A673 (cell line): Measurements from ENCODE around the gene WDR54.

Experiments used
- EZH2 ChIP-seq: fragments of 200-600 bp; sonication (generic); IDR thresholded peaks from 2 replicates; pipeline ENCODE4 v1.6.1; 2017; ENCODE audit warnings: borderline replicate concordance, low read depth, mild to moderate bottlenecking, mixed read lengths, antibody characterized with exemption, low read length; ENCODE audit not compliant: poor library complexity, severe bottlenecking
- TF ChIP-seq, protein P1 (sequence below): fragments of 300-800, 200-600 bp; sonication (generic); conservative IDR thresholded peaks from 2 replicates; pipeline ENCODE4 v1.5.1; 2017; ENCODE audit warnings: low read depth, mild to moderate bottlenecking, antibody characterized with exemption, low read length, moderate library complexity, mixed read lengths

DNA sequence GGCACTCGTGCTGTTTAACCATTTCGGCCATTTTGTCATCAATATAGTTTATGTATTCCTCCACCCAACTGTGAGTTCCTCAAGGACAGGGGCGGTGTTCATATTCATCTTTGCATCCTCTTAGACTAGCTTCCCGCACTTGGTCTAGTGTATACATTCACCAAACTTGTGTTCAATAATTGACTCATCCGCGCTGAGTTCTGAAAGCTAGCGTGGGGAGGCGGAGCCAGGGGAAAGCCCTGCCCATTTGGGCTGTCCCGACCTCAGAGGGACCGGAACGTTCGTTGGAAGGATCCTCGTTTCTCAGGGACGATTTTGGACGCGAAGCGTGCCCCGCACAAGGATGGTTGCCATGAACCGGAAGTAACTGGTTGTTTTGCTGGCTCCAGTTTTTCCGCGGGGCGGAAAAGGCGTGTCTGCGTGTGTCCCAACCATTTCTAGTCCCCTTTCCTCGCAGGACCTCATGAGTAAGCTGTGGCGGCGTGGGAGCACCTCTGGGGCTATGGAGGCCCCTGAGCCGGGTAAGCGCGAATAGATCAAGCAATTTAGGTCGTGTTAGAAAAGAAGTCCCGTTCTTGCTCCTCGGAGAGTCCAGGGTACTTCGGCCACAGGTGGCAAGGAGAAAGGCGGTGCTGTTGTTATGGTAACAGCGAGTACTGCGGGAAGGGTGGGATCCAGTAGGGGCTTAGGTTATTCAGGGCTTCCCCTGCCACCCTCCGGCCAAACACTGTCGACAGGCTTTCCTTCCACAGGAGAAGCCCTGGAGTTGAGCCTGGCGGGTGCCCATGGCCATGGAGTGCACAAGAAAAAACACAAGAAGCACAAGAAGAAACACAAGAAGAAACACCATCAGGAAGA lies 33.4 kb downstream of the WDR54 start, which contains the start of gene INO80B:
- TF ChIP-seq, protein P1, sequence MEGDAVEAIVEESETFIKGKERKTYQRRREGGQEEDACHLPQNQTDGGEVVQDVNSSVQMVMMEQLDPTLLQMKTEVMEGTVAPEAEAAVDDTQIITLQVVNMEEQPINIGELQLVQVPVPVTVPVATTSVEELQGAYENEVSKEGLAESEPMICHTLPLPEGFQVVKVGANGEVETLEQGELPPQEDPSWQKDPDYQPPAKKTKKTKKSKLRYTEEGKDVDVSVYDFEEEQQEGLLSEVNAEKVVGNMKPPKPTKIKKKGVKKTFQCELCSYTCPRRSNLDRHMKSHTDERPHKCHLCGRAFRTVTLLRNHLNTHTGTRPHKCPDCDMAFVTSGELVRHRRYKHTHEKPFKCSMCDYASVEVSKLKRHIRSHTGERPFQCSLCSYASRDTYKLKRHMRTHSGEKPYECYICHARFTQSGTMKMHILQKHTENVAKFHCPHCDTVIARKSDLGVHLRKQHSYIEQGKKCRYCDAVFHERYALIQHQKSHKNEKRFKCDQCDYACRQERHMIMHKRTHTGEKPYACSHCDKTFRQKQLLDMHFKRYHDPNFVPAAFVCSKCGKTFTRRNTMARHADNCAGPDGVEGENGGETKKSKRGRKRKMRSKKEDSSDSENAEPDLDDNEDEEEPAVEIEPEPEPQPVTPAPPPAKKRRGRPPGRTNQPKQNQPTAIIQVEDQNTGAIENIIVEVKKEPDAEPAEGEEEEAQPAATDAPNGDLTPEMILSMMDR: no peak
- no peak for TF ChIP-seq EZH2
